GM12878 (cell line): ENCODE measurements around the gene UVRAG. TPM values are rescaled to one million over a fixed set of nuclear protein-coding genes. Genes with fewer than 3 reads are reported as not detected.

Experiments
- ATAC-seq: fragments of 200-7000 bp; cut with Tn5 transposase; 3 replicates; pipeline ENCODE4 v1.9.1; 2020; ENCODE audit warnings: mild to moderate bottlenecking, moderate library complexity
- BruUV-seq: library from RNA; stranded (reverse); fragments of 400-500 nt; replicated peaks from 2 replicates; lab custom pipeline; 2021; lab: Mats Ljungman, UMichigan
- CTCF ChIA-PET: fragments of 300-600 bp; sonication (Branson Sonifier 250); formaldehyde crosslinking; extraction: SDS; loops from one replicate; lab custom pipeline; 2021; ENCODE audit warnings: inconsistent platforms; lab: Yijun Ruan, JAX
- POLR2A ChIA-PET: fragments of 350-600 bp; formaldehyde crosslinking; extraction: SDS; loops from one replicate; lab custom pipeline; 2021; ENCODE audit warnings: inconsistent platforms; lab: Charles Lee
- RAD21 ChIA-PET: fragments of 300-600 bp; sonication (Branson Sonifier 250); formaldehyde crosslinking; loops from one replicate; lab custom pipeline; 2023; ENCODE audit warnings: antibody characterized with exemption; ENCODE audit not compliant: unreplicated experiment; lab: Charles Lee
- SMC1A ChIA-PET: fragments of 300-600 bp; sonication (Branson Sonifier 250); formaldehyde crosslinking; loops from one replicate; lab custom pipeline; 2023; ENCODE audit not compliant: unreplicated experiment, uncharacterized antibody; lab: Charles Lee
- DNase-seq: peaks from one replicate; pipeline ENCODE4 v3.0.0-alpha.2; 2011; ENCODE audit warnings: low read depth, low spot score
- FAIRE-seq: peaks from 3 replicates; lab custom pipeline; 2011; peaks lifted over from hg19 to GRCh38; lab: Jason Lieb, UNC
- H2AFZ ChIP-seq: 2 replicates; pipeline ENCODE4 v1.6.0; 2011; ENCODE audit warnings: low read depth, low read length, control low read depth; ENCODE audit not compliant: control insufficient read depth
- H3K27ac ChIP-seq: 2 replicates; pipeline ENCODE4 v1.5.1; 2011; ENCODE audit warnings: control low read depth; ENCODE audit not compliant: control insufficient read depth, insufficient read depth
- H3K27me3 ChIP-seq, 2 experiments: replicated peaks in 1 of 2; 2 replicates each; pipeline versions ENCODE4 v1.6.0 to v1.6.1; 2011; ENCODE audit warnings: low read length in 1 of 2; ENCODE audit not compliant: control insufficient read depth in 2 of 2, insufficient read depth in 2 of 2
- H3K36me3 ChIP-seq, 2 experiments: 2 replicates each; pipeline ENCODE4 v1.5.1; 2011; ENCODE audit warnings: low read length in 1 of 2; ENCODE audit not compliant: control insufficient read depth in 2 of 2, insufficient read depth in 2 of 2
- H3K4me1 ChIP-seq: 2 replicates; pipeline ENCODE4 v1.6.1; 2011; ENCODE audit warnings: mild to moderate bottlenecking, low read length, moderate library complexity, mixed read lengths; ENCODE audit not compliant: control insufficient read depth, insufficient read depth
- H3K4me2 ChIP-seq: 2 replicates; pipeline ENCODE4 v1.6.0; 2011; ENCODE audit warnings: control low read depth; ENCODE audit not compliant: control insufficient read depth, insufficient read depth
- H3K4me3 ChIP-seq: fragments of 200-600 bp; sonication (generic); 2 replicates; pipeline ENCODE4 v1.5.1; 2016
- H3K79me2 ChIP-seq: 2 replicates; pipeline ENCODE4 v1.6.0; 2011; ENCODE audit warnings: low read length; ENCODE audit not compliant: control insufficient read depth, insufficient read depth
- H3K9ac ChIP-seq: 2 replicates; pipeline ENCODE4 v1.8.0; 2011; ENCODE audit warnings: low read length, control low read depth, mixed read lengths; ENCODE audit not compliant: control insufficient read depth, insufficient read depth
- H3K9me3 ChIP-seq: replicated peaks from 3 replicates; pipeline ENCODE4 v1.5.1; 2011; ENCODE audit warnings: mild to moderate bottlenecking, low read length; ENCODE audit not compliant: control insufficient read depth, insufficient read depth
- H4K20me1 ChIP-seq: 2 replicates; pipeline ENCODE4 v1.6.0; 2011; ENCODE audit not compliant: control insufficient read depth, insufficient read depth
- CBFB ChIP-seq: IDR thresholded peaks from 2 replicates; pipeline ENCODE4 v1.6.1; 2016; ENCODE audit warnings: antibody characterized with exemption, low read depth
- CBX5 ChIP-seq: sonication (generic); IDR thresholded peaks from 2 replicates; pipeline ENCODE4 v1.6.1; 2016; ENCODE audit warnings: low read depth, moderate library complexity, mild to moderate bottlenecking, inconsistent platforms
- DPF2 ChIP-seq: fragments of 450-650 bp; IDR thresholded peaks from 2 replicates; pipeline ENCODE4 v1.6.1; 2017; ENCODE audit warnings: mild to moderate bottlenecking
- E4F1 ChIP-seq: fragments of 450-650 bp; IDR thresholded peaks from 2 replicates; pipeline ENCODE4 v1.6.1; 2018; ENCODE audit warnings: borderline replicate concordance, mild to moderate bottlenecking; ENCODE audit not compliant: partially characterized antibody
- FOS ChIP-seq: IDR thresholded peaks from 3 replicates; pipeline ENCODE4 v1.6.1; 2011; ENCODE audit warnings: borderline replicate concordance; ENCODE audit not compliant: insufficient read length; ENCODE audit errors: extremely low read depth
- HCFC1 ChIP-seq: fragments of 150-350 bp; IDR thresholded peaks from 2 replicates; pipeline ENCODE4 v1.6.1; 2014; ENCODE audit warnings: low read length
- HDAC2 ChIP-seq: fragments of 200-600 bp; sonication (generic); IDR thresholded peaks from 2 replicates; pipeline ENCODE4 v1.6.1; 2017
- JUNB ChIP-seq: IDR thresholded peaks from 2 replicates; pipeline ENCODE4 v1.6.1; 2016; ENCODE audit warnings: antibody characterized with exemption, mild to moderate bottlenecking
- KAT2A ChIP-seq: conservative IDR thresholded peaks from 2 replicates; pipeline ENCODE4 v1.6.1; 2011; ENCODE audit warnings: low read depth, low read length; ENCODE audit not compliant: control insufficient read depth
- KLF5 ChIP-seq: fragments of 450-650 bp; IDR thresholded peaks from 2 replicates; pipeline ENCODE4 v1.6.1; 2014; ENCODE audit warnings: mild to moderate bottlenecking; ENCODE audit not compliant: partially characterized antibody
- LARP7 ChIP-seq: fragments of 450-650 bp; IDR thresholded peaks from 2 replicates; pipeline ENCODE4 v1.6.1; 2017; ENCODE audit warnings: mild to moderate bottlenecking
- MXI1 ChIP-seq: fragments of 150-350 bp; IDR thresholded peaks from 2 replicates; pipeline ENCODE4 v1.6.1; 2011; ENCODE audit warnings: low read depth, mild to moderate bottlenecking, inconsistent platforms, low read length, improper control_type of control experiment
- NKRF ChIP-seq: fragments of 450-650 bp; conservative IDR thresholded peaks from 2 replicates; pipeline ENCODE4 v1.6.1; 2017; ENCODE audit warnings: mild to moderate bottlenecking, moderate library complexity
- NR2C2 ChIP-seq: IDR thresholded peaks from 2 replicates; pipeline ENCODE4 v1.6.1; 2011; ENCODE audit warnings: borderline replicate concordance, low read depth; ENCODE audit not compliant: control insufficient read depth, insufficient read length
- RAD51 ChIP-seq: fragments of 450-650 bp; IDR thresholded peaks from 2 replicates; pipeline ENCODE4 v1.6.1; 2016; ENCODE audit warnings: moderate library complexity, mild to moderate bottlenecking, inconsistent platforms
- RB1 ChIP-seq: fragments of 450-650 bp; formaldehyde crosslinking; IDR thresholded peaks from 2 replicates; pipeline ENCODE4 v1.6.1; 2017; ENCODE audit warnings: mild to moderate bottlenecking, borderline replicate concordance
- RBBP5 ChIP-seq: fragments of 200-600 bp; sonication (generic); conservative IDR thresholded peaks from 2 replicates; pipeline ENCODE4 v1.6.1; 2016
- SMAD5 ChIP-seq: IDR thresholded peaks from 2 replicates; pipeline ENCODE4 v1.6.1; 2016; ENCODE audit warnings: antibody characterized with exemption, low read depth
- SP1 ChIP-seq: IDR thresholded peaks from one replicate; pipeline ENCODE4 v1.6.1; 2011; ENCODE audit warnings: low read depth, low read length
- TCF3 ChIP-seq: IDR thresholded peaks from 2 replicates; pipeline ENCODE4 v1.6.1; 2012; ENCODE audit warnings: low read depth, mild to moderate bottlenecking, low read length, borderline replicate concordance; ENCODE audit not compliant: insufficient read depth
- WGBS: methylation state at CpG from one replicate; pipeline ENCODE4 v1.1.6; 2016; ENCODE audit warnings: low lambda C conversion rate; ENCODE audit not compliant: insufficient replicate concordance, insufficient coverage; ENCODE audit errors: missing lambda C conversion rate; 5-methylcytosine and 5-hydroxymethylcytosine counted together
- in situ Hi-C: fragments of 300-500 bp; cut with MboI; formaldehyde crosslinking; loops from 9 replicates; pipeline ENCODE4 v1.14.3; 2018; ENCODE audit warnings: mixed read lengths
- intact Hi-C: fragments of 100-400 bp; cut with micrococcal nuclease; formaldehyde crosslinking; loops from one replicate; pipeline ENCODE4 v1.14.2; 2022; ENCODE audit not compliant: unreplicated experiment
- polyA plus RNA-seq, 11 experiments: library from polyadenylated mRNA; depleted of rRNA in 4 of 11; unstranded in 6 of 11; stranded (reverse) in 5 of 11; fragments of >200 nt; fragmentation: Nextera tagmentation in 4 of 11; fragmentation: Illumina TruSeq in 1 of 11; extraction: Ambion mirVana in 4 of 11; extraction: Trizol in 1 of 11; gene quantifications; 1 replicate in 1 of 11; 2 replicates in 10 of 11; pipeline versions ENCODE4 v1.2.1 to v1.2.3, GENCODE V29; 2011 to 2016; ENCODE audit warnings: inconsistent platforms in 2 of 11, missing spikeins in 2 of 11, low read depth in 1 of 11
- total RNA-seq, 4 experiments: library from RNA; depleted of rRNA in 3 of 4; stranded (reverse); fragments of >200 nt in 3 of 4; fragmentation: Illumina TruSeq in 1 of 4; extraction: Trizol in 1 of 4; gene quantifications; 2 replicates each; pipeline versions ENCODE4 v1.2.1 to v1.2.3, GENCODE V29; 2013 to 2021

UVRAG gene
- total and polyA plus RNA-seq, 10 of the 15 experiments (the other 5 are each of a cell fraction or from before 2014, with no cell fraction given) = 7.0 to 43.4 (median 37.0) TPM

GRCh38 chr11:75793966-75794365 is 21.0 kb upstream of the UVRAG start (continued):
- TF ChIP-seq CBFB = no peak
- no peak for TF ChIP-seq RB1
- no peak for TF ChIP-seq NR2C2
- no peak for TF ChIP-seq DPF2
- TF ChIP-seq JUNB = no peak
- TF ChIP-seq HCFC1 = no peak
- TF ChIP-seq MXI1 = no peak
- no peak for TF ChIP-seq NKRF

GRCh38 chr11:75795276-75796090 is 19.5 kb upstream of the UVRAG start:
- ChIA-PET POLR2A (no interaction called here), RAD21 (interaction anchor here (0.7 kb wide), 1 partner anchor 780 kb away, joined by 3 read pairs; no protein-coding TSS in a partner anchor), SMC1A (interaction anchor here (1.5 kb wide), 1 partner anchor 97 kb away, joined by 3 read pairs; no protein-coding TSS in a partner anchor), CTCF (interaction anchor here (1.2 to 2.3 kb wide), 2 partner anchors 8 to 357 kb away, joined by 4 to 9 read pairs; no protein-coding TSS in a partner anchor)
- Histone ChIP-seq H3K79me2 (no peaks in the 10 kb centered on the region), H3K4me3 (no peak overlapping the region), H3K36me3 (peaks cover 0 to 10% of the 10 kb centered on the region in 2 experiments; a peak in 2 of 4 replicates), H3K27me3 (no peaks in the 10 kb centered on the region), H4K20me1 (no peaks in the 10 kb centered on the region), H3K9ac (no peak overlapping the region)
- intact Hi-C loops = no loop called here
- FAIRE-seq (no peak), ATAC-seq (no peak)
- no TSS peak for BruUV-seq
- WGBS = 92% methylated on average over 3 of the region's 4 CpGs
- TF ChIP-seq E4F1 = no peak
- TF ChIP-seq KAT2A = no peak
- TF ChIP-seq LARP7 = no peak
- TF ChIP-seq TCF3 = no peak
- TF ChIP-seq MXI1 = no peak
- TF ChIP-seq CBFB = no peak
- no peak for TF ChIP-seq SMAD5
- no peak for TF ChIP-seq CBX5
- no peak for TF ChIP-seq KLF5
- no peak for TF ChIP-seq FOS
- TF ChIP-seq RBBP5 = no peak
- TF ChIP-seq RAD51 = no peak
- no peak for TF ChIP-seq HDAC2
- no peak for TF ChIP-seq SP1
- TF ChIP-seq, all 136 proteins: peak for 0
- in situ Hi-C loops = no loop called here
- H3K27ac ChIP-seq = no peak overlapping the region
- no peak for DNase-seq
- no peaks in the 10 kb centered on the region for H3K4me1 ChIP-seq
- no peaks in the 10 kb centered on the region for H3K9me3 ChIP-seq
- no peak overlapping the region for H2AFZ ChIP-seq
- no peak overlapping the region for H3K4me2 ChIP-seq
